Pancreas (tissue), 10 donors: ENCODE results near the gene PDCL2. TPM values are rescaled to one million over a fixed set of nuclear protein-coding genes. Genes with fewer than 3 reads are reported as not detected.
A peak's percentile ranks its signal among the peaks of the same experiment; 100 is the strongest.

Experiments
- ATAC-seq, 4 donors: fragments of 200-7000 bp; cut with Tn5 transposase; one replicate each; pipeline versions ENCODE4 v1.8.0 to v1.9.1; 2020; ENCODE audit warnings: mild to moderate bottlenecking in 4 of 4, moderate library complexity in 4 of 4
- DNase-seq, 6 donors: peaks; one replicate each; pipeline ENCODE4 v3.0.0-alpha.2; 2020
- FAIRE-seq: peaks from 2 replicates; lab custom pipeline; 2012; peaks lifted over from hg19 to GRCh38; lab: Jason Lieb, UNC
- H3K27ac ChIP-seq, 4 donors: fragments of 200-600 bp; sonication (generic); 1 replicate in 3 of 4; 2 replicates in 1 of 4; pipeline versions ENCODE4 v1.5.0 to v1.8.0; 2020
- H3K27me3 ChIP-seq, 4 donors: fragments of 200-600 bp; one replicate each; pipeline ENCODE4 v1.8.0; 2021
- H3K36me3 ChIP-seq, 3 donors: fragments of 200-600 bp; sonication (generic) in 1 of 3; one replicate each; pipeline versions ENCODE4 v1.5.0 to v1.8.0; 2020 to 2021
- H3K4me1 ChIP-seq, 3 donors: fragments of 200-600 bp; one replicate each; pipeline ENCODE4 v1.8.0; 2021
- H3K4me3 ChIP-seq, 4 donors: fragments of 200-600 bp; sonication (generic) in 2 of 4; one replicate each; pipeline versions ENCODE4 v1.5.0 to v1.8.0; 2020 to 2021
- H3K9me3 ChIP-seq, 4 donors: fragments of 200-600 bp; one replicate each; pipeline ENCODE4 v1.8.0; 2021
- CTCF ChIP-seq, 4 donors: fragments of 200-600 bp; sonication (generic) in 3 of 4; IDR thresholded peaks; one replicate each; pipeline versions ENCODE4 v1.5.0 to v1.8.0; 2021; ENCODE audit warnings: antibody characterized with exemption in 4 of 4
- WGBS, 2 donors: extraction: QIAGEN DNeasy Blood & Tissue Kit; methylation state at CpG; one replicate each; pipeline ENCODE4 v1.1.7; 2013; 5-methylcytosine and 5-hydroxymethylcytosine counted together
- intact Hi-C, 3 donors: fragments of 100-400 bp; cut with DNase I; formaldehyde crosslinking; loops; one replicate each; pipeline versions ENCODE4 v1.11.1 to v1.14.2; 2022
- polyA plus RNA-seq, 2 donors: library from polyadenylated mRNA; stranded (reverse); fragments of 200-250 nt; gene quantifications; one replicate each; pipeline ENCODE4 v1.2.3, GENCODE V29; 2013
- total RNA-seq, 6 donors: library from RNA; stranded (reverse); fragmentation: NEBNext Ultra II Directional in 4 of 6; extraction: Animal tissue kit (Norgen Biotek cat#: 25700) in 4 of 6; gene quantifications; one replicate each; pipeline versions ENCODE4 v1.2.1 to v1.2.4, GENCODE V29; 2021 to 2023
- donor health status: healthy with polysubstance abuse.
- donor health status: DM: no; HTN: no; CAD: no; lungs with moderate emphysema.
- donor health status: DM: no; HTN: no; CAD: no.
- donor health status: control.
- donor health status: control.
- donor health status: Bipolar disorder and iron deficiency.
- donor health status: DM: yes; HTN: yes; CAD: no.
- donor health status: DM: no; HTN: no; CAD: no.
- donor health status: DM: no; HTN: no; CAD: no.
- donor health status: DM: yes; HTN: yes; CAD: no.

PDCL2 gene
- total and polyA plus RNA-seq, 8 donors = not detected

- ATAC-seq (no peak), DNase-seq (no peak), FAIRE-seq (no peak)
- Histone ChIP-seq H3K4me3 (no peak overlapping the region), H3K4me1 (no peaks in the 10 kb centered on the region), H3K36me3 (no peaks in the 10 kb centered on the region), H3K9me3 (no peaks in the 10 kb centered on the region), H3K27ac (no peak overlapping the region), H3K27me3 (no peaks in the 10 kb centered on the region)
- intact Hi-C loops = no loop called here
- TF ChIP-seq CTCF (IDR thresholded peaks at IDR 0.05) = no peak
- 34 to 45% methylated on average over 1 of the region's 1 CpG for WGBS, 2 donors
These were observed 16.5 kb downstream of the PDCL2 start for GRCh38 chr4:55575513-55575912.

GRCh38 chr4:55574252-55574651, 17.8 kb downstream of the PDCL2 start:
- no peak for FAIRE-seq
- 40 to 58% methylated on average over 1 of the region's 1 CpG for WGBS, 2 donors
- no peaks in the 10 kb centered on the region for H3K27me3 ChIP-seq
- no peak for ATAC-seq
- no peak for DNase-seq
- intact Hi-C loops = no loop called here
- no peak overlapping the region for H3K4me3 ChIP-seq
- H3K27ac ChIP-seq = no peak overlapping the region
- H3K9me3 ChIP-seq = no peaks in the 10 kb centered on the region
- H3K36me3 ChIP-seq = no peaks in the 10 kb centered on the region
- no peaks in the 10 kb centered on the region for H3K4me1 ChIP-seq
- no peak for TF ChIP-seq CTCF (IDR thresholded peaks at IDR 0.05)

GRCh38 chr4:55571806-55572205, 20.2 kb downstream of the PDCL2 start:
- intact Hi-C loops = no loop called here
- H3K36me3 ChIP-seq = no peaks in the 10 kb centered on the region
- no peaks in the 10 kb centered on the region for H3K9me3 ChIP-seq
- no peak overlapping the region for H3K27ac ChIP-seq
- H3K4me1 ChIP-seq = no peaks in the 10 kb centered on the region
- 59 to 70% methylated on average over 3 of the region's 3 CpGs for WGBS, 2 donors
- no peak for FAIRE-seq
- ATAC-seq = no peak
- H3K4me3 ChIP-seq = no peak overlapping the region
- no peak for DNase-seq
- H3K27me3 ChIP-seq = no peaks in the 10 kb centered on the region
- no peak for TF ChIP-seq CTCF (IDR thresholded peaks at IDR 0.05)

GRCh38 chr4:55568905-55569504, 23.0 kb downstream of the PDCL2 start:
- Histone ChIP-seq H3K9me3 (no peaks in the 10 kb centered on the region), H3K4me3 (no peak overlapping the region), H3K4me1 (no peaks in the 10 kb centered on the region), H3K27me3 (no peaks in the 10 kb centered on the region), H3K36me3 (no peaks in the 10 kb centered on the region), H3K27ac (no peak overlapping the region)
- DNase-seq (no peak), FAIRE-seq (no peak), ATAC-seq (no peak)
- intact Hi-C loops = no loop called here
- WGBS, 2 donors = 42 to 55% methylated on average over 1 of the region's 1 CpG
- TF ChIP-seq CTCF (IDR thresholded peaks at IDR 0.05) = no peak

GRCh38 chr4:55561889-55562288, 30.2 kb downstream of the PDCL2 start:
- DNase-seq (no peak), FAIRE-seq (no peak), ATAC-seq (peak in 1 of 4 donors; percentile 50)
- intact Hi-C loops = no loop called here
- no peaks in the 10 kb centered on the region for H3K9me3 ChIP-seq
- no peaks in the 10 kb centered on the region for H3K36me3 ChIP-seq
- H3K27me3 ChIP-seq = no peaks in the 10 kb centered on the region
- no peaks in the 10 kb centered on the region for H3K4me1 ChIP-seq
- 74 to 83% methylated on average over 1 of the region's 1 CpG for WGBS, 2 donors
- TF ChIP-seq CTCF (IDR thresholded peaks at IDR 0.05) = no peak
- no peak overlapping the region for H3K27ac ChIP-seq
- no peak overlapping the region for H3K4me3 ChIP-seq
